GM21529 (cell line): ENCODE measurements around the gene THSD4.
"Not testable (repeated sequence)": the region's sequence is repeated elsewhere in the genome, so short reads cannot be mapped to it uniquely, and the experiment has no call there.

Experiments used
- ATAC-seq: cut with Tn5 transposase; IDR thresholded peaks from one replicate; pipeline ENCODE4 v1.9.1; 2021; ENCODE audit not compliant: unreplicated experiment

THSD4 gene

GRCh38 chr15:71401728-71402127 lies 286.5 kb downstream of the THSD4 start:
- not testable (repeated sequence) for ATAC-seq

DNA sequence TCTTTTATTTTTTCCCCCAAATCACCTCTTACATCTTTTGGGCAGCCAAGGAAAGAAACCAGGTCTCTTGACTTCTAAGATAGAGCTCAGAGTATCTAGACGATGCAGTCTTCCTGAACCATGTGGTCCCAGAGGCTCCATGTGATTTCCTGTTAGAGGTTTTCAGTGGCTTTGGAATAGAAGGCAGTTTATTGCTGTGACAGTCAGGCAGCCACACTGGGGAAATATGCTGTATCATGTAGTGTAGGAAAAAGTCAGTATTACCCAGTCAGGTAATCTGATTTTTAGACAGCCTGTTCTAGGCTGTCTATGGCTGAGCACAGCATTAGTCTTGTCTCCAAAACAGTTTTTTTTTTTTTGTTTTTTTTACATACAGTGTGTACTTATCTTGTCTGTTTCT lies 294.3 kb downstream of the THSD4 start:
- no peak for ATAC-seq

DNA sequence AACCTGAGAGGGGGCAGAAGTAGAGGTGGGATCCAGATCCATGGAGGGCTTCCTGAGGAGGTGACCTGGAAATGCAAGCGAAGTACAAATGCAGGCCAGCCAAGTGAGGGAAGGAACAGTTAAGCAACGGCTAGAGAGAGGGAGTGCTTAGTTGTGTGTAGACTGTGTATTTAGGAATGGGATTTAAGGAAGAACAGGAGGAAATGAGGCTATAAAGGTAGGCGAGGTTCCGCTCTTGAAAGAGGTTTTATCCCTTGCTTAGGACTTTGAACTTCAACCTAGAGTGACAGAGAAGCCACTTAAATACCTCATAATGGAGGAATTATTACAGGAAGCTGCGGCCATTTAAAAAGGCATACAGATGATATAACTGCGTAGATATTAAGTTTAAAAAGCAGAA lies 295.1 kb downstream of the THSD4 start:
- no peak for ATAC-seq

DNA sequence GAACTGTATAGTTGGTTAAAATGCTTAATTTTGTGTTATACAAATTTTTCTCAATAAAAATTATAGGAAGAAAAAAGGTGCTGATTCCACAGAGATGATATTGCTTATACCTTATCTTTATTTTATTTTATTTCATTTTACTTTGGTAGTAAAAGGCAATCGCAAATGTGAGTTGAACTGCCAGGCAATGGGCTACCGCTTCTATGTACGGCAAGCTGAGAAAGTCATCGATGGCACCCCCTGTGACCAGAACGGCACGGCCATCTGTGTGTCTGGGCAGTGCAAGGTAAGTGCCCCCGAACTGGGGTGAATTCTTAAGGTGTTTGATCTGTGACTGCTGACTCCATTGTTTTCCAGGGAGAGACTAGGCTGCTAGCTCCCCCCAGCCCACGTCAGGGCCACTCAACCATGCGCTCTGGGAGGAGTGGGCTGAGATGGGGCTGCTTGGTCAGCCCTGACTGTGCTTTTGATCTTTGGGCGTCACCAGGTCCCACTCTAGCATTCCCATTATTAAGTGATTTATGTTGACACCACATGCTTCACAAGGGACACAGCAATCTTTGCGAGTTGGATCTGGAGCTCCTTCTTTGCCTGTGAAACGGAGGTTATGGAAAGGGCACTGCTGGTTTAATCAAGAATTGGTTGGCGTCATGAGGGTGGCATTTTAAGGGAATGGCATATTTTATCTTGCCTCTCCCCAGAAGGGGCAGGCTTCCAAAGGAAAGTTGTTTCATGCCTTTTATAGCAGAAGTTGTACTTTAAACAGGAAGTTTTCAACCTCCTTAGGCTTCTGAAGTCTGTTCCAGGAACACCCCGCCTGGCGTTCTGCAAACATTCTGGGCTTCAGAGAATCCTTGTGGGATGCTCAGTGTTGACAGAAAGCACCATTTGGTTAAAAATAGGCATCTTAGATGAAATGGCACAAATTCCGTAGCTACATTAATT lies 296.5 kb downstream of the THSD4 start:
- no peak for ATAC-seq

DNA sequence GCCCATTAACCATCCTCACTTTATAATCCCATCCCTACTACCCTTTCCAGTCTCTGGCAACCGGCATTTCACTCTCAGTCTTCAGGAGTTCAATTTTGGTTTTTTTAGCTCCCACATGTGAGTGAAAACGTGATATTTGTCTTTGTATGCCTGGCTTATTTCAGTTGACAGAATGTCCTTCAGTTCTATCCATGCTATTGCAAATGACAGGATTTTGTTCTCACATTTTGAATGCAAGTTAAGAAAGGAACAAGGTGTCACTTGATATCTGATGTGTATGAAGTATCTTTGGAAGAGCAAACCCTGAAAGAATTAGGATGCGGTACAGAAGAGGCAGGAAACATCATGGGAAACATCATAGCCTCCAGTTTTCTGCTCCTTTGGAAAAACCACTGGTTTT lies 298.1 kb downstream of the THSD4 start:
- no peak for ATAC-seq

GRCh38 chr15:71414853-71415252 lies 299.6 kb downstream of the THSD4 start:
- ATAC-seq = no peak

GRCh38 chr15:71422530-71423259 lies 307.4 kb downstream of the THSD4 start:
- ATAC-seq = no peak

DNA sequence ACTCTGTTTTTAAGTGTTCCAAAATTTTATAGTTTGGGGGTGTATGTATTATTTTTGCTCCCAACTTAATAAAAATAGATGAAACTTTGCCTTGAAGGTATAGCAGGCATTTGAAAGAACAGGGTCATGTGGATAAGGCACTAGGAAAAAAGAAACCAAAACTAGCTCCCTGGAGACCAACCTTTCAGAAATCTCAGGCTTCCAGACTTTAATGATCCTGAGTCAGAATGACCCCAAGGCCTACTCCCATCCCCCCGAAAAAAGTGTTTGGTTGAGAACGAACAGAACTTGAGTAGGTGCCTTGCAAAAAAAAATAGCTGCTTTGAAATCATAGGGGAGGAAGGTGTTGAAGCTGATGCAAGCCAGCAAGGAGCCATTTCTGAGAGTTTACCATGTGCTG lies 309.5 kb downstream of the THSD4 start:
- ATAC-seq = no peak

DNA sequence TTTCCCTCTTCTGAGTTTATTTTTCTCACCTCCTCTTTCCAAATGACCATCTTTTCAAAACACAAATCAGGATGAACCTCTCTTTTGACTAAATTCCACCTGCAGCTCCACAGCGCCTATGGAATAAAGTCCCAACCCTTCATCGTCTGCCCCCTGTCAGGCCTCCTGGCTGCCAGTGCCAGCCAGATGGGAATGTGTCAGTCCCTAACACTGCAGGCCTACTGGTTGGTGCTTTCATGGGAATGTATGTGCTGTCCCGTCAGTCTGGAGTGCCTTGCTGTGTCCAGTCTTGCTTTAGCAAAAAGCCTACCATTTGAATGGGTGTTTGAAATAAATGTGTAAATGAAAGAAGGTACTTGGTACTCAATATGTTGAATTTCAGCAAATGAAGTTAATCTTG lies 310.1 kb downstream of the THSD4 start:
- ATAC-seq = no peak

DNA sequence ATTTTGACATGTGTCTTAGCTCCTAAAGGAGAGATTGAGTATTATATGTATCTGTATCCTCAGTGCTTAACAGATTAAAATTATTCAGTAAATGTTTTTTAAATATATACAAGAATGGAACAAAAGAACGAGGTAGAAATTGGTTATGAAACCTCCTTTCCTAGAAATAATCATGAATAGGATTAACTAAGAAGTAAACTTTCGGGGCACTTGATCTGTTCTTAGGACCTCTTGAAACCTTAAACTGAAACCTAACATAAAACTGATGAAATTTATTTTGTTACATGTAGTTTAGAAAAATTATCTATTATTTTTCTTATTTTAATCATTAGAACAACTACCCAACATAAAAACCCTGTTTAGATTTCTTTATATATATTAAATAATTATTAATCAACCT lies 311.5 kb downstream of the THSD4 start:
- no peak for ATAC-seq

DNA sequence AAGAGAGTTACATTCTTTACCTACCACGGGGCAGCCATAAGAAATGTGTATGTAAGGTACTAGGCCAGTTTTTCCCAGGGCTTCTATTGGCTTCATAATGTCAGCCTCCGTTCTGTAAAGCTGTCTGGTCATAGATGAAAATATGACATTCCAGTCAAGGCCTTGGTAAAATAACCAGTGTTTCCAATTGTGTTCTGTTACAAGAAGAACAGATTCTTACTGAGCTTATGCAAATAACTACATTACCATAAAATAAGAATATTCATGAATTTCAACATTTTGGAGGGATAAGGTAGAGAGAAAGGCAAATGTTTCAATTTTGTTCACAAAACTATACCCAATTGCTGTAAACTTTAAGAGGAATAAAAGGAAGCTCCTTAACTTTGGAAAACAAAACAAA lies 315.5 kb downstream of the THSD4 start:
- ATAC-seq = no peak

DNA sequence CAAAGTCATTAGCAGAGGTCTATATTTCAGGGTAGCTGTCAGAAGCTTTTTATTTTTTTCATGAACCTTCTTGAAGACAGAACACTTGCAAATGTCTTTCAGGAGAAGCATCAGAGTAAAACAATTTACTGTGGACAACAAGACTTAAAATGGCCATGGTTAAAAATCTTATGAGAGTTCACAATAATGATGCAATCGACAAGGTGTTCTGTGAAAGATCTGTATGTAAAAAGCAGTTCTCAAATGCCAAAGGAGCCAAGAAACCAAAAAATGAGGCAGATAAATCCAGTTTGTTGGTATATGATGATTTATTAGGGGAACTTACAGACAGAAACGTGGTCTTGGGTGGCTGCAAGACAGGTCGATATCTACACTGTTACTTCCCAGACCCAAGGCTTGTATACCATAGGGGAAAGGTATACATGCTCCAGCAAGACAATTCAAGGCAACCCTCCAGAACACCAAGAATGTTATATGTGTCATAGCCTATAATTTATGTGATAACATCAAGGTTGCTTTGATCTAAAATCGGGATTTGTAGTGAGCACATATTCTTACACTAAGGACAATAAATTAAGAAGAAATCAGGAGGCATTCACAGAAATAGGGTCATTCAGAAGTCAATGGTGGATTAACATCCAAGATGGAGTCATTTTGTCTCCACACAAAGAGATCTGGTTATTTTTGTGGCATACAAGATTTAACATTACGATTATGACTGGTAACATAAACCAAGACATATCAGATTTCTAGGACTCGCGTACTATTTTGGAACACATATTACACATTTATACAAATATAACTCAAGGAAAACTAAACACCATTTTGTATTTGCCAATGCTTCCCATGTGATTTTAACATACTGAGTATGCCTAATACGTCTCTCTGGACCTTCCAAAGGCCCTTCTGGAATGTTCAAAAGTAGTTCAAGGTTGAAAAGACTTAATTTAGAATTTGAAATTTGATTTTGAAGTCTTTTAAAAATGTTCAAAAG lies 316.4 kb downstream of the THSD4 start:
- ATAC-seq = no peak

- no peak for ATAC-seq
Observed at GRCh38 chr15:71433402-71433801, 318.1 kb downstream of the THSD4 start.

- no peak for ATAC-seq
Observed at GRCh38 chr15:71434774-71435173, 319.5 kb downstream of the THSD4 start.

DNA sequence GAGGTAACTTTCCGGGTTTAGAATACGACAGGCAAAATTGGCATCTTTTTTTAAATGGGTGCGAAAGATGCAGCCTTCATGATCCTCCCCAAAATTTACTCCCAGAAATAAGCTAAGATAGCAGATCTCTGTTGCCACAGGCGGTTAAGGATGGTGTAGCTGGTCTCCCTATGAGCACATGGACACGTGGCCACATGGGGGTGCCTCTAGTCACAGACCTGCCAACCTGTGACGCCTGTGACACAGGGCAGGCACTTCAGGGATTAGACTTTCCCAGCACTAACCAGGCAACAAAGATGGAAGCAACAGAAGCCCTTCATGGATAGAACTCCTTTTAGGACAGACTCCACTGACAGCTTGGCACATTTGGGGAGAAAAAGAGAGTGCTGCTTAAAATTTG lies 320.3 kb downstream of the THSD4 start:
- ATAC-seq = no peak

DNA sequence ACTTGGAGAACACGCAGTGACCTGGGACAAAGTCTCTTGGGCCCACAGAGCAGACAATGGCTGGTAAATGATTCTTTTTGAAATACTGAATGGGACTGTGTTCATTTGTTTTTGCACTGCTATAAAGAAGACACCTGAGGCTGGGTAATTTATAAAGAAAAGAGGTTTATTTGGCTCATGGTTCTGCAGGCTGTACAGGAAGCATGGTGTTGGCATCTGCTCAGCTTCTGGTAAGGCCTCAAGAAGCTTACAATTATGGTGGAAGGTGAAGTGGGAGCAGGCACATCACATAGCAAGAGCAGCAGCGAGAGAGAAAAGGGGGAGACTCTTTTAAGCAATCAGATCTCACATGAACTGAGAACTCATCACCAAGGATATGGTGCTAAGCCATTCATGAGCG lies 321.6 kb downstream of the THSD4 start:
- ATAC-seq = no peak

- no peak for ATAC-seq
Observed at GRCh38 chr15:71437404-71437803, 322.1 kb downstream of the THSD4 start.

DNA sequence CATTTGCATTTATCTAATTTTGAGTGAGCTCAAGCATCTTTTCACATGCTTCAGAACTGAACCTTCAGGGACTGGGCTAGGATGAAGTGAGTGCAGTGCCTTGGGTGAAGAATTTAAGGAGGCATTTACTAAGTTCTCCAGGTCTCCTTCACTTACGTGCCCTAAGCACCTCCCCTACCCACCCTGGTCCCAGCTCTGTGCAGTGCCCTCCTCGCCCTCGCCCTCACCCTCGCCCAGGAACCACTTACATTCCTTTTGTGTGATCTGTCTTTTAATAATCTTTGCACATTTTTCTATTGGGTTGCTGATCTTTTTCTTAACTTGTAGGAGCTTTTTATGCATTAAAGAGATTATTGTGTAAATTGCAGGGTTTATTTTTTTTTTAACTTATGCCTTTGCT lies 322.6 kb downstream of the THSD4 start:
- ATAC-seq = no peak

- ATAC-seq = not testable (repeated sequence)
Observed at GRCh38 chr15:71439478-71439877, 324.2 kb downstream of the THSD4 start.

GRCh38 chr15:71440489-71441110 lies 325.3 kb downstream of the THSD4 start:
- no peak for ATAC-seq

GRCh38 chr15:71443538-71443937 lies 328.3 kb downstream of the THSD4 start:
- no peak for ATAC-seq
